PFSK-1 (cell line): Measurements from ENCODE around the gene SHLD1.

Source experiments
- FOXP2 ChIP-seq: optimal IDR thresholded peaks from 2 replicates; pipeline ENCODE3; 2011; ENCODE audit warnings: borderline replicate concordance, control low read depth, inconsistent platforms; ENCODE audit not compliant: insufficient read depth; ENCODE audit errors: extremely low read length, extremely low read depth
- POLR2AphosphoS5 ChIP-seq: IDR thresholded peaks from 2 replicates; pipeline ENCODE4 v1.6.1; 2012; ENCODE audit warnings: low read depth, mild to moderate bottlenecking, control low read depth, low read length, moderate library complexity
- SIN3A ChIP-seq: IDR thresholded peaks from 2 replicates; pipeline ENCODE4 v1.6.1; 2012; ENCODE audit warnings: mild to moderate bottlenecking, low read length, moderate library complexity, borderline replicate concordance; ENCODE audit not compliant: insufficient read depth
- TAF1 ChIP-seq: IDR thresholded peaks from 2 replicates; pipeline ENCODE4 v1.6.1; 2012; ENCODE audit warnings: low read length, control low read depth, borderline replicate concordance; ENCODE audit not compliant: insufficient read depth
- TF ChIP-seq, protein P1 (sequence below), 2 experiments: IDR thresholded peaks; 2 replicates each; pipeline versions ENCODE4 v1.6.1 to v1.8.0; 2011 to 2012; ENCODE audit warnings: low read depth in 2 of 2, low read length in 2 of 2, control low read depth in 1 of 2, inconsistent platforms in 1 of 2, mild to moderate bottlenecking in 1 of 2, moderate library complexity in 1 of 2; ENCODE audit not compliant: insufficient read depth in 1 of 2

SHLD1 gene

DNA sequence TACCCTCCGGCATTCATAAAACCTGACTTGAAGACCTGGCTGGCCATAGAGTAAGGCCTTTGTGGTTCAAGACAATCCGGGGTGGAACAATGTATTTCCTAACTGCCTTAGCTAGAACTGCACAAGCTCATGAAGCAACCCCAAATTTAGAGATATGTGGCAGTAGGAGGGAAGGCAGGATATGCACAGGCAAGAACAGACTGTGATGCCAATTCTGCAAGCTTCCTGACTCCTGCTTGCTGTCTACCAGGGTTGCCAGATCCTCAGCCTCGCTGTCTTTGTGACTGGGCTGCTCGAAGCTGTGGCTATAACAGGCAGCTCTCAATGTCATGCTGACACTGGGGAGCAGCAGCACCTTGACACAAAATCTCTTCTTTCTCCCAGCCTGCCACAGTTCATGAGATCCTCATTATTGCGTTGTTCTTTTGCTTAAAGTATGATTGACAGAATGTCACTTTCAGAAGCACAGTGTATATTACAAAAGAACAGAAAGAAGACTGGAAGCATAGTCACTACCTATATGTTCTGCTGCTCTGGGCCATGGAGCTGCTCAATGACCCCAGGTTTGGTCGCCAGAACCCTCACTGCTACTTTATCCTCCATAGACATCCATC is 18.3 kb upstream of the SHLD1 start:
- no peak for TF ChIP-seq POLR2AphosphoS5
- TF ChIP-seq, protein P1, sequence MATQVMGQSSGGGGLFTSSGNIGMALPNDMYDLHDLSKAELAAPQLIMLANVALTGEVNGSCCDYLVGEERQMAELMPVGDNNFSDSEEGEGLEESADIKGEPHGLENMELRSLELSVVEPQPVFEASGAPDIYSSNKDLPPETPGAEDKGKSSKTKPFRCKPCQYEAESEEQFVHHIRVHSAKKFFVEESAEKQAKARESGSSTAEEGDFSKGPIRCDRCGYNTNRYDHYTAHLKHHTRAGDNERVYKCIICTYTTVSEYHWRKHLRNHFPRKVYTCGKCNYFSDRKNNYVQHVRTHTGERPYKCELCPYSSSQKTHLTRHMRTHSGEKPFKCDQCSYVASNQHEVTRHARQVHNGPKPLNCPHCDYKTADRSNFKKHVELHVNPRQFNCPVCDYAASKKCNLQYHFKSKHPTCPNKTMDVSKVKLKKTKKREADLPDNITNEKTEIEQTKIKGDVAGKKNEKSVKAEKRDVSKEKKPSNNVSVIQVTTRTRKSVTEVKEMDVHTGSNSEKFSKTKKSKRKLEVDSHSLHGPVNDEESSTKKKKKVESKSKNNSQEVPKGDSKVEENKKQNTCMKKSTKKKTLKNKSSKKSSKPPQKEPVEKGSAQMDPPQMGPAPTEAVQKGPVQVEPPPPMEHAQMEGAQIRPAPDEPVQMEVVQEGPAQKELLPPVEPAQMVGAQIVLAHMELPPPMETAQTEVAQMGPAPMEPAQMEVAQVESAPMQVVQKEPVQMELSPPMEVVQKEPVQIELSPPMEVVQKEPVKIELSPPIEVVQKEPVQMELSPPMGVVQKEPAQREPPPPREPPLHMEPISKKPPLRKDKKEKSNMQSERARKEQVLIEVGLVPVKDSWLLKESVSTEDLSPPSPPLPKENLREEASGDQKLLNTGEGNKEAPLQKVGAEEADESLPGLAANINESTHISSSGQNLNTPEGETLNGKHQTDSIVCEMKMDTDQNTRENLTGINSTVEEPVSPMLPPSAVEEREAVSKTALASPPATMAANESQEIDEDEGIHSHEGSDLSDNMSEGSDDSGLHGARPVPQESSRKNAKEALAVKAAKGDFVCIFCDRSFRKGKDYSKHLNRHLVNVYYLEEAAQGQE (IDR thresholded peaks at IDR 0.05; ENCODE audit: insufficient read depth in 1 of 2, low read depth in 2 of 2, low read length in 2 of 2): no peak
- no peak for TF ChIP-seq FOXP2
- TF ChIP-seq SIN3A: no peak
- no peak for TF ChIP-seq TAF1

DNA sequence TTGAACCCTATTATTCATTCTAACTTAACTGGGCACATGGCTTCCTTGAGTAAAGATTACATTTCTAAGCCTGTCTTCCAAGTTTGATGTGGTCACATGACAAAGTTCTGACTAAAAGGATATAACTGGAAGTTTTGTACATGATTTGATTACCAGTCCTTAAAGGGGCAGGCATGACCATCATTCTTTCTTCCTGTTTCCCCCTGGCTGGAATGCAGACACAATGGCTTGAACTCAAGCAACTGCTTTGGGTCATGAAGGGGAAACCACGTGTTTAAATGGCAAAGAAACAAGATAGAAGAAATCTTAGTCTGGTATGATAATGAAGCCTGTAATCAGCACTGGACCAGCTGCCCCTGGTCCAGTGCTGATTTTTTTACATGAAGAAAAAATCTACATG is 15.6 kb upstream of the SHLD1 start:
- TF ChIP-seq, protein P1 (IDR thresholded peaks at IDR 0.05; ENCODE audit: insufficient read depth in 1 of 2, low read depth in 2 of 2, low read length in 2 of 2): no peak
- TF ChIP-seq SIN3A: no peak
- no peak for TF ChIP-seq POLR2AphosphoS5
- no peak for TF ChIP-seq TAF1
- TF ChIP-seq FOXP2: no peak

DNA sequence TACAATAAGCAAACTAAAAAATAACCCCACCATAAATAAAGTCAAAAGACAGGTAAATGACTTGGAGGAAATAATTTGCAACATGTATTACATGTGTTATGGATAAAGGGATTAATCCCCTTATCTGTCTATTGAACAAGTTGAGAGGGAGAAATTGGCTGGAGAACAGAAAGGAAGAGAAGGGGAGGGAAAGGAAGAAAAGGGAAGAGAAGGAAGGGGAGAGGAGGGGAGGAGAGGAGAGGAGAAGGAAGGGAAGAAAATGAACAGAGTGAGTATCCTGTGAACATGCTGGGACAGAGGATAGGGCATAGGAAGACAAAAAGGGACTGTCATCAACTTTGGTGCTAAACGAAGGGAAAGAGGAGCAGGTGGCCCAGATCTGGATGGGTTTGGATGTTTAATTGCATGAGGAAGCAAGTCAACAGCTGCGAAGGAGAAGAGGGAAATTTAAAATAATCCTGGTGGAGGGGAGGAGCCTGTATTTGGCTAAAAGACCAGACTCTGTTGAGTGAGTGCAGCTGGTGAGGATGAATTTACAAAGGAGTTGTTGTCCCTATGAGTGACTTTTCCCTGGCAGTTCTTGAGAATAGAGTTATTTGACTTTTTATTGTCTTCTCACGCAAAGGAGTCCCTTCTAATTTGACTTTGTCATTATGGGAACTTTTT is 14.2 kb upstream of the SHLD1 start:
- TF ChIP-seq TAF1 (no peak), POLR2AphosphoS5 (no peak), FOXP2 (no peak), SIN3A (no peak)
- TF ChIP-seq, protein P1 (IDR thresholded peaks at IDR 0.05; ENCODE audit: insufficient read depth in 1 of 2, low read depth in 2 of 2, low read length in 2 of 2): no peak

DNA sequence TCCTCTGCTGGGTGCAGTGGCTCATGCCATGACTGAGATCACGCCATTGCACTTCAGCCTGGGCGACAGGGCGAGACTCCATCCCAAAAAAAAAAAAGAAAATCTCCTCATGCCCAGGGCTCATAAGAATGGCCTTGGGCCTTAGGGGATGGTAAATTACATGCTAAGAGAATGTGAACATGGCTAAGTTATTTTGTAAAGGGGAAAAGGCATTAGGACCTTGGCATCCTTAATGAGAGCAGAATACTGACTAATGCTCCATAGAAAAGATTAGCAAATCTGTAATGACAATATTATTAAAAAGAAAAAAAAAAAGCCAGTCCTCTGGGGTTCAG is 12.6 kb upstream of the SHLD1 start:
- TF ChIP-seq POLR2AphosphoS5: no peak
- TF ChIP-seq TAF1: no peak
- no peak for TF ChIP-seq FOXP2
- no peak for TF ChIP-seq SIN3A

DNA sequence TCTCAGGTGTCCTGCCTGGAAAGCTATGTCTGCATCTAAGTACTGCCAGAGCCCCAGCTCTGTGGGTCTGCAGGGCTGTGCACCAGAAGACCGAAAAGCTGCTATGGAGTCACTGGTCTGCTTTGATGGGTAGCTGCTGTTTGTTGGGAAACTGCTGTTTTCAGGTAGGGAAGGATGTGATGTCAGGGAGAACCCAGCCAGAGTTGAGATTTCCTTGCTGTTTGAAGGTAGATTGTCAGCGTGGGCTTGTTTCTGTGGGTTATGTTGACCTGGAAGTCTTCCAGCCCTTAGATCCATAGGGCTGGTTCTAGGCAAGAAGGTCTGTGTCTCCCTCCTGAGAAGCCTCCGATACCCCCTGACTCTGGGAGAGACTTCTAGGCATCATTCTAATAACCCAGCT is 12.2 kb upstream of the SHLD1 start:
- TF ChIP-seq, protein P1 (IDR thresholded peaks at IDR 0.05; ENCODE audit: insufficient read depth in 1 of 2, low read depth in 2 of 2, low read length in 2 of 2): no peak
- TF ChIP-seq FOXP2 (no peak), SIN3A (no peak), POLR2AphosphoS5 (no peak), TAF1 (no peak)
